Measurements from ENCODE around the gene FBXO11. TPM values are rescaled to one million over a fixed set of nuclear protein-coding genes. Genes with fewer than 3 reads are reported as not detected.
A peak's percentile ranks its signal among the peaks of the same experiment; 100 is the strongest.

FBXO11 gene
- total RNA-seq, 2 experiments from 2014 or later: 61.1 to 64.0 TPM

DNA sequence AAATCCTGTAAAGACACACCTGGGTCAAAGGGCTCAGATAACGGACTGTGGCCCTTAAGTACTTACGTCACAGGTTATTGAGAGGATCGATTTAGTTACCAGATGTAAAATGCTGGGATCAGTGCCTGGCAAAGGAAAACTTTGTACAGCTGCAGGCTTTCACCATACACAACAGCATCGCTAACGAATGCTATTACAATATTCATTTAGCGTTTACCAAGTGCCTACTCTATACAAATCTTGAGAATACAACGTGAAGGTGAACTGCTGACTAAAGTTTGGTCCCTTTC lies 124.0 kb downstream of the FBXO11 start:
- no peaks in the 10 kb centered on the region for H3K9me3 Mint-ChIP-seq
- DNase-seq: no peak
- ATAC-seq (ENCODE audit: low read depth): no peak
- peaks cover 7% of the 10 kb centered on the region for H3K36me3 Mint-ChIP-seq
- peaks cover 16% of the 10 kb centered on the region for H3K4me1 Mint-ChIP-seq
- H3K4me3 Mint-ChIP-seq: peak overlapping the region; percentile 73
- H3K27me3 Mint-ChIP-seq: peaks cover 3% of the 10 kb centered on the region
- peak overlapping the region; percentile 61 for H3K27ac Mint-ChIP-seq
- POLR2A ChIA-PET: interaction anchor here (0.9 to 3.0 kb wide), 4 partner anchors 15 to 666 kb away, joined by 3 to 15 read pairs (median 6); partner anchors contain the start of gene MSH2

- POLR2A ChIA-PET: no interaction called here
- H3K4me1 Mint-ChIP-seq: no peaks in the 10 kb centered on the region
- no peaks in the 10 kb centered on the region for H3K9me3 Mint-ChIP-seq
- DNase-seq (no peak), ATAC-seq (ENCODE audit: low read depth) (no peak)
- H3K4me3 Mint-ChIP-seq: no peak overlapping the region
- no peaks in the 10 kb centered on the region for H3K36me3 Mint-ChIP-seq
- no peak overlapping the region for H3K27ac Mint-ChIP-seq
- peaks cover 8% of the 10 kb centered on the region for H3K27me3 Mint-ChIP-seq
Measured at GRCh38 chr2:47779426-47779790, 126.9 kb downstream of the FBXO11 start.

- peaks cover 8% of the 10 kb centered on the region for H3K27me3 Mint-ChIP-seq
- POLR2A ChIA-PET: no interaction called here
- no peak for DNase-seq
- no peak for ATAC-seq (ENCODE audit: low read depth)
- H3K4me1 Mint-ChIP-seq: no peaks in the 10 kb centered on the region
- H3K27ac Mint-ChIP-seq: no peak overlapping the region
- H3K9me3 Mint-ChIP-seq: no peaks in the 10 kb centered on the region
- H3K4me3 Mint-ChIP-seq: no peak overlapping the region
- no peaks in the 10 kb centered on the region for H3K36me3 Mint-ChIP-seq
Measured at GRCh38 chr2:47778698-47779425, 127.4 kb downstream of the FBXO11 start.

GRCh38 chr2:47777277-47777937 lies 128.9 kb downstream of the FBXO11 start:
- no peak for ATAC-seq (ENCODE audit: low read depth)
- Mint-ChIP-seq H3K4me3 (no peak overlapping the region), H3K27ac (no peak overlapping the region), H3K4me1 (no peaks in the 10 kb centered on the region), H3K9me3 (no peaks in the 10 kb centered on the region), H3K36me3 (no peaks in the 10 kb centered on the region), H3K27me3 (peaks cover 11% of the 10 kb centered on the region)
- no peak for DNase-seq
- POLR2A ChIA-PET: no interaction called here

DNA sequence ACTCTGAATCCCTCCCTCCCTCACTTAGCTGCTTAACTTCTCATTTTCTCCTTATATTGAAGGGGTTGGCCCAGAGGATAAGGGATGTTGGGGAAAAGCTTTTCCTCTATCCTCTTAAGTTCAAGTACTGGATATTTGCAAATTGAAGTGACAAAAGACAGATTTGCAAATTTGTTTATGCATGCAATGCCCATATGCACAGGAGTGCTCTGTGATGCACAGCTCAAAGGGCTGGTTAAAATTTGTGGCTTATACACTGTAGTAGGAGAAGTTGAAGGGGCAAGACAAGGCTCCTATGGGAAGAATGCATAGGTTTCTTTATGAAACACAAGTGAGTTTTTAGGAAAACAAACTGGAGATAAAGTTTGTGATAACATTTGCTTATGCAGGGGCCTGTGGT lies 131.7 kb downstream of the FBXO11 start:
- peaks cover 4% of the 10 kb centered on the region for H3K4me1 Mint-ChIP-seq
- no peak for DNase-seq
- ATAC-seq (ENCODE audit: low read depth): no peak
- H3K27ac Mint-ChIP-seq: no peak overlapping the region
- H3K4me3 Mint-ChIP-seq: no peak overlapping the region
- peaks cover 12% of the 10 kb centered on the region for H3K27me3 Mint-ChIP-seq
- H3K9me3 Mint-ChIP-seq: no peaks in the 10 kb centered on the region
- POLR2A ChIA-PET: no interaction called here
- no peaks in the 10 kb centered on the region for H3K36me3 Mint-ChIP-seq

DNA sequence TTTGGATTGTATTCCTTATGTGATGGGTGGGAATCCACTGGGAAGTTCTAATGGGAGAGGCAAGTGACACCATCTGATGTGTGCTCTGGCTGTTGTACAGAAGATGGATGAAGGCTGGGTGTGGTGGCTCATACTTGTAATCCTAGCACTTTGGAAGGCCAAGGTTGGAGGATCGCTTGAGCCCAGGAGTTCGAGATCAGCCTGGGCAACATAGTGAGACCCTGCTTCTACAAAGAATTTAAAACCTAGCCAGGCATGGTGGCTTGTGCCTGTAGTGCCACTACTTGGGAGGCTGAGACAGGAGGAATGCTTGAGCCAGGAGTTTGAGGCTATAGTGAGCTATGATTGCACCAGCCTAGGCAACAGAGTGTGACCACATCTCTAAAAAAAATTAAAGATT lies 134.0 kb downstream of the FBXO11 start:
- H3K27me3 Mint-ChIP-seq: peaks cover 9% of the 10 kb centered on the region
- POLR2A ChIA-PET: interaction anchor here (1.1 kb wide), 1 partner anchor 11 kb away, joined by 7 read pairs; no protein-coding TSS in a partner anchor
- peaks cover 6% of the 10 kb centered on the region for H3K4me1 Mint-ChIP-seq
- H3K36me3 Mint-ChIP-seq: no peaks in the 10 kb centered on the region
- H3K4me3 Mint-ChIP-seq: no peak overlapping the region
- ATAC-seq (ENCODE audit: low read depth) (no peak), DNase-seq (no peak)
- H3K9me3 Mint-ChIP-seq: no peaks in the 10 kb centered on the region
- no peak overlapping the region for H3K27ac Mint-ChIP-seq

DNA sequence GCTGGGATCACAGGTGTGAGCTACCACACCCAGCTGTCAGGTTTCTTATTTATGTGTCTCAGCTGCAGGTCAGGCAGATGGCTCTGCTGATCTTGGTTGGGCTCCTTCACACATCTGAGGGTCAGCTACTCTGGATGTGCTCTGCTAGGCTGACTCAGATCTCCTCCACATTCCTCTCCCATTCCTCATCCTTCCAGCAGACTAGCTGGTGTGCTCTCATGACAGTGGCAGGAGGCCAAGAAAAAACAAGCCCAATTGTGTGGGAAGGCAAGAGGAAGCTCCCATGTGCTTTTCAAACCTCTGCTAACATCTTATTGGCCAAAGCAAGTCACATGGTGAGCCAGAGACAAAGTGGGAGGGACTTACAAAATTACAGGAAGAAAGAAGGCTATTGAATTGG lies 135.1 kb downstream of the FBXO11 start:
- no peaks in the 10 kb centered on the region for H3K36me3 Mint-ChIP-seq
- POLR2A ChIA-PET: no interaction called here

DNA sequence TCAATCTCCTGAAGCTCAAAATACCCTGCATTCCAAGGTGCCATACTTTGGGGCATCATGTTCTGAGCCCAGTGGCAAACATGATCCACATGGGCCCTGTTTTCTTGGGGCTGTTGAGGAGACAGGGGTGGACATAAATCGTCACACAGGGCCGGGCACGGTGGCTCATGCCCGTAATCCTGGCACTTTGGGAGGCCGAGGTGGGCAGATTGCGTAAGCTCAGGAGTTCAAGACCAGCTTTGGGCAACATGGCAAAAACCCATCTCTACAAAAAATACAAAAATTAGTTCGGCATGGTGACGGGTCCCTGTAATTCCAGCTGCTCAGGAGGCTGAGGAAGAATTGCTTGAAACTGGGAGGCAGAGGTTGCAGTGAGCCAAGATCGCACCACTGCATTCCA lies 137.0 kb downstream of the FBXO11 start:
- POLR2A ChIA-PET: no interaction called here
- H3K9me3 Mint-ChIP-seq: no peaks in the 10 kb centered on the region
- peaks cover 5% of the 10 kb centered on the region for H3K27me3 Mint-ChIP-seq
- DNase-seq (no peak), ATAC-seq (ENCODE audit: low read depth) (no peak)
- no peaks in the 10 kb centered on the region for H3K36me3 Mint-ChIP-seq
- peaks cover 6% of the 10 kb centered on the region for H3K4me1 Mint-ChIP-seq
- H3K4me3 Mint-ChIP-seq: no peak overlapping the region
- H3K27ac Mint-ChIP-seq: no peak overlapping the region

More for the DNA sequence above, 135.1 kb downstream of the FBXO11 start:
- Mint-ChIP-seq H3K9me3 (no peaks in the 10 kb centered on the region), H3K4me1 (peaks cover 6% of the 10 kb centered on the region), H3K27ac (no peak overlapping the region), H3K27me3 (peaks cover 9% of the 10 kb centered on the region), H3K4me3 (no peak overlapping the region)
- ATAC-seq (ENCODE audit: low read depth): no peak
- no peak for DNase-seq

DNA sequence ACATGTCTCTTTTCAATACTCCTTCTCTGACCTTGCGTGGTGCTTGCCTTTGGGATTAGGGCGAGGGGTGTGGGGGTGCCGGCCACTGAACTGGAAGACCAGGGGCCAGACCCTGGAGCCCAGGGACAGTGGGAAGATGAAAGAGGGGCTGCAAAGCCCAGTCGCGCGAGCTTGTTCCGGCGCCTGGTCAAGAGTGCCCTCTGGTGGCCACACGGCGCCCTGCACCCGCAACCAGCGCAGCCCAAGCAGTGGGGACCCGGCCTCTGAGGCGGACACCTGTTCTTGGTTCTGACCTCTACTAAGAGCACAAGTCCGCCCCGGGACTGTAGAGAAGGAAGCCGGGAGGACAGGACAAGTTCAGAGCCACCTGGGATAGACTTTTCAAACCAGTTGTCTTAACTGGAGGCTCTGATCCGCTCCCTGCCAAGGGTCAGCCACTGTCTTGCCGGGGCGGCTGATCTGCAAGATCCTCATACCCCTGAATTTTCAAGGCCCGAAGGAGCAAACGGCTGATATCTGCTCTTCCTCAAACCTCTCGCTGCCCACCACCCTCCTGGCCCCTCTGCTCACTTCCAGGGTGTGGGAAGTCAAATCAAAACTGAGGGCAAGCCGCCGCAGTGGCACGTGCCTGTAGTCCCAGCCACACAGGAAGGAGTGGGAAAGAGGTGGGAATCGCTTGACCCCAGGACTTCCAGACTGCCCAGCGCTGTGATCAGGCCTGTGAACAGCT lies 138.3 kb downstream of the FBXO11 start:
- Mint-ChIP-seq H3K4me3 (peak overlapping the region; percentile 52), H3K27ac (no peak overlapping the region), H3K27me3 (peaks cover 5% of the 10 kb centered on the region), H3K4me1 (peaks cover 6% of the 10 kb centered on the region), H3K36me3 (no peaks in the 10 kb centered on the region), H3K9me3 (no peaks in the 10 kb centered on the region)
- DNase-seq: peak; percentile 85
- POLR2A ChIA-PET: interaction anchor here (0.6 to 1.0 kb wide), 3 partner anchors 15 to 433 kb away, joined by 3 to 5 read pairs (median 3); partner anchors contain the start of gene MSH6
- peak; percentile 81 for ATAC-seq (ENCODE audit: low read depth)

DNA sequence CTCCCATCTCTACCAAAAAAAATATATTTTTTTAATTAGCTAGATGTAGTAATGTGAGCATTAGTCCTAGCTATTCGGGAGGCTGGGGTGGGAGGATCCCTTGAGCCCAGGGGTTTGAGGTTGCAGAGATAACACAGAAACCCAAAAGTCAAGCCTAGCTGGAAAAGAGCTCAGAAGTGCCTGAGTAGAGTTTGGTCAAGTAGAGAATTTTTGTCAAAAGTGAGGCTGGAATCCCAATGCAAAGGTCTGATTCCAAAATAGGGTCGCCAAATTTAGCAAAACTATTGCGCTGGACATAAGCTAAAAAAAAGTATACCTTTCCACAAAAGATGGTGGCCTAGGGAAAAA lies 138.8 kb downstream of the FBXO11 start:
- Mint-ChIP-seq H3K27me3 (peaks cover 2% of the 10 kb centered on the region), H3K27ac (no peak overlapping the region), H3K4me3 (no peak overlapping the region), H3K9me3 (no peaks in the 10 kb centered on the region), H3K36me3 (no peaks in the 10 kb centered on the region), H3K4me1 (peaks cover 6% of the 10 kb centered on the region)
- POLR2A ChIA-PET: interaction anchor here (0.6 to 1.0 kb wide), 3 partner anchors 15 to 433 kb away, joined by 3 to 5 read pairs (median 3); partner anchors contain the start of gene MSH6
- DNase-seq (no peak), ATAC-seq (ENCODE audit: low read depth) (no peak)

GRCh38 chr2:47751856-47752414 lies 154.4 kb downstream of the FBXO11 start:
- Mint-ChIP-seq H3K27ac (no peak overlapping the region), H3K4me3 (no peak overlapping the region), H3K9me3 (no peaks in the 10 kb centered on the region), H3K36me3 (no peaks in the 10 kb centered on the region), H3K27me3 (peaks cover 4% of the 10 kb centered on the region), H3K4me1 (peaks cover 3% of the 10 kb centered on the region)
- no peak for DNase-seq
- POLR2A ChIA-PET: no interaction called here
- no peak for ATAC-seq (ENCODE audit: low read depth)

DNA sequence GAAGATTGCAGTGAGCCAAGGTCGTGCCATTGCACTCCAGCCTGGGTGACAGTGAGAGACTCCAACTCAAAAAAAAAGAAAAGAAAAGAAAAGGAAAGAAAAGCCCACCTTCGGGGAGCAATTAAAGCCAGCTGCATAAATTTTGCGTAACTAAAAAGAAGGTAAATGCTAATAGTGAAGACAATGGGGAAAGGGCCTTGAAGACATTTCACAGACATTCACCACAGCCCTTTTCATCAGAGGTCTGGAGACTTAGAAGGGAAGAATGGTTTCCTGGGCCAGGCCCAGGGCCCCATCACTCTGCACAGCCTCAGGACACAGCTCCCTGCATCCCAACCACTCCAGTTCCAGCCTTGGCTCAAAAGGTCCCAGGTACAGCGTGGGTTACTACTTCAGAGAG lies 158.4 kb downstream of the FBXO11 start:
- no peak for DNase-seq
- Mint-ChIP-seq H3K4me3 (no peak overlapping the region), H3K36me3 (no peaks in the 10 kb centered on the region), H3K27me3 (peaks cover 8% of the 10 kb centered on the region), H3K9me3 (no peaks in the 10 kb centered on the region), H3K4me1 (peaks cover 5% of the 10 kb centered on the region), H3K27ac (no peak overlapping the region)
- ATAC-seq (ENCODE audit: low read depth): no peak
- POLR2A ChIA-PET: no interaction called here

DNA sequence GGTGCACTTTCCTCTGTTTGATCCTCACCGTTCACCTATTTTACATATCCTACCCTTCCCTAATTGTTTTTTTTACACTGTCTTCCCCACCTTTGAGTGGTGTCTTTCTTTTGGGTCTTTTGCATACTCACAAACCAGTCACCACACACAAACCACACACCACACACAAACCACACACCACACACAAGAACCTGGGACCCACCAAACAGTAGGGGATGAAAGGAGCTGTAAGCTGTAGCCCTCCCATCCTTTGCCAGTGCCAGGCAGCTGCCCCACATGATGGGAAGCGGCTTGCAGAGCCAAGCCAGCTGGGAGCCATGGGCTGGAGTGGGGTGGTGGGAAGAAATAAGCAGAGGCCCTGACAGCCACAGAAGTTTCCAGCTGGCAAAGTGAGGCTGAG lies 162.2 kb downstream of the FBXO11 start:
- Mint-ChIP-seq H3K4me3 (no peak overlapping the region), H3K9me3 (no peaks in the 10 kb centered on the region), H3K27ac (no peak overlapping the region), H3K27me3 (peaks cover 8% of the 10 kb centered on the region), H3K36me3 (no peaks in the 10 kb centered on the region), H3K4me1 (peaks cover 6% of the 10 kb centered on the region)
- POLR2A ChIA-PET: no interaction called here
- DNase-seq: no peak
- ATAC-seq (ENCODE audit: low read depth): no peak

All from activated naive CD8-positive, alpha-beta T cell treated with anti-CD3 and anti-CD28 coated beads, Interleukin-2, amount 10 ng/mL, durations not matched to agents 7 days and 5 days (primary cell).